NK-92 (cell line): ENCODE results near the gene MYL3.
"Not testable (repeated sequence)": the region's sequence is repeated elsewhere in the genome, so short reads cannot be mapped to it uniquely, and the experiment has no call there.

Experiments
- DNase-seq: peaks from one replicate; lab custom pipeline; 2025; ENCODE audit not compliant: unreplicated experiment; lab: John Stamatoyannopoulos, UW

The MYL3 gene

GRCh38 chr3:46863261-46863782, at the start of gene MYL3:
MYL3 (minus strand) TSS chr3:46863444; CDS start chr3:46863390, 54 bp downstream.
- no peak for DNase-seq

- DNase-seq, result no peak
Observed at GRCh38 chr3:46912986-46913385, 49.7 kb upstream of the MYL3 start.

- not testable (repeated sequence) for DNase-seq
Observed at GRCh38 chr3:46910914-46911313, 47.7 kb upstream of the MYL3 start.

GRCh38 chr3:46910166-46910760, 47.0 kb upstream of the MYL3 start:
- DNase-seq, result no peak

GRCh38 chr3:46909535-46910161, 46.4 kb upstream of the MYL3 start:
- no peak for DNase-seq

GRCh38 chr3:46908986-46909534, 45.8 kb upstream of the MYL3 start:
- no peak for DNase-seq

- no peak for DNase-seq
Observed at GRCh38 chr3:46908294-46908985, 45.2 kb upstream of the MYL3 start.

- no peak for DNase-seq
Observed at GRCh38 chr3:46907960-46908293, 44.7 kb upstream of the MYL3 start.

- DNase-seq, result no peak
Observed at GRCh38 chr3:46907271-46907670, 44.0 kb upstream of the MYL3 start.

- no peak for DNase-seq
Observed at GRCh38 chr3:46906471-46907058, 43.3 kb upstream of the MYL3 start.

- DNase-seq, result no peak
Observed at GRCh38 chr3:46905661-46906451, 42.6 kb upstream of the MYL3 start.

- no peak for DNase-seq
Observed at GRCh38 chr3:46905213-46905560, 41.9 kb upstream of the MYL3 start.

- no peak for DNase-seq
Observed at GRCh38 chr3:46904303-46905212, 41.3 kb upstream of the MYL3 start.

- no peak for DNase-seq
Observed at GRCh38 chr3:46903341-46904302, 40.4 kb upstream of the MYL3 start.

GRCh38 chr3:46902188-46902631, 39.0 kb upstream of the MYL3 start:
- DNase-seq, result no peak

- DNase-seq, result no peak
Observed at GRCh38 chr3:46901591-46902187, 38.4 kb upstream of the MYL3 start.

GRCh38 chr3:46901061-46901460, 37.8 kb upstream of the MYL3 start:
- DNase-seq, result no peak

- no peak for DNase-seq
Observed at GRCh38 chr3:46900356-46900755, 37.1 kb upstream of the MYL3 start.

GRCh38 chr3:46900007-46900292, 36.7 kb upstream of the MYL3 start:
- DNase-seq, result no peak
